ENCODE data around the gene C2orf92.

C2orf92 gene

DNA sequence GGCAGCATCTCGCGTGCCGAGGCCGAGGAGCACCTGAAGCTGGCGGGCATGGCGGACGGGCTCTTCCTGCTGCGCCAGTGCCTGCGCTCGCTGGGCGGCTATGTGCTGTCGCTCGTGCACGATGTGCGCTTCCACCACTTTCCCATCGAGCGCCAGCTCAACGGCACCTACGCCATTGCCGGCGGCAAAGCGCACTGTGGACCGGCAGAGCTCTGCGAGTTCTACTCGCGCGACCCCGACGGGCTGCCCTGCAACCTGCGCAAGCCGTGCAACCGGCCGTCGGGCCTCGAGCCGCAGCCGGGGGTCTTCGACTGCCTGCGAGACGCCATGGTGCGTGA, 54.5 kb downstream of the C2orf92 start:
- in situ Hi-C loops (cut with MboI; ENCODE audit: low sequenced_read_pairs) = loop anchor here (25.0 kb wide), 1 partner anchor 663 kb away; no protein-coding TSS in a partner anchor

DNA sequence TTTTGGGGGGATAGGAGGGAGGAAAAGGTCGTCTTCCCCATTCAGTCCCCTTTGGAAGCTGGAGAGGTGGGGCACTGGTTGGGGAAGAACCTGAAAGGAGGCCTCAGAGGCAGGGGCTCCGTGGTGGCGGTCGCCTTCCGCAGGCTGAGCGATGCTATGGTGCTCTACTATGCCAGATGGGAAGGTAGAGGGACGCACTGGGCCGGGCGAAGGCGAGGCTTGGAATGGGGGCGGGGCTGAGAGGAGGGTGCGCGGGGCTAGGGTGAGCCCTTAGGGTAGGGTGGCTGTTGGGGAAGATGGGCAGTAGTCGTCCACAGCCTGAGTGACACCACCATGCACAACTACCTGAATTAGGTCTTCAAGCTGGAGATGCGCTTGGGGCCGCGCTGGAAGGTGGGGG, 55.0 kb downstream of the C2orf92 start:
- in situ Hi-C loops (cut with MboI; ENCODE audit: low sequenced_read_pairs) = loop anchor here (25.0 kb wide), 1 partner anchor 663 kb away; no protein-coding TSS in a partner anchor

- in situ Hi-C loops (cut with MboI; ENCODE audit: low sequenced_read_pairs) = loop anchor here (25.0 kb wide), 1 partner anchor 662 kb away; no protein-coding TSS in a partner anchor
Observed at GRCh38 chr2:97724946-97725688, 55.6 kb downstream of the C2orf92 start.

- in situ Hi-C loops (cut with MboI; ENCODE audit: low sequenced_read_pairs) = no loop called here
Observed at GRCh38 chr2:97726261-97727064, 57.0 kb downstream of the C2orf92 start.

DNA sequence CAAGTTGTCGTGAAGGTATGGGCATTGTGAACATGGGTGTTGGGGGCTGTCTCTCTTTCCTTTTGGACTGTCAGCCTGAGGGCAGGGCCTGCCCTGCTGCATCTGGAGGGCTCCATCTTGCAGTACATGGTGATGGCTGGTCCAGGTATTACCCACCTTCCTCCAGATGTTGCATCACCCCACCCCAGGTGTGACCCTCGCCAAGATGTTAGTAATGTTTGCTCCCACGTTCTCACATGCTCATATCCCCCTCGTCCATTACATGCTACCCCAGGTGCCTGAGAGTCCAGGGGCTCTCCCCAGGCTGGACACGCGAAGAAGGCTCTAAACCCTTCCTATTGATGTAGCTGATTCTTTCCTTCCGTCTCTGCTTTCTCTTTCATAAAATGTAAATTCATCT, 57.8 kb downstream of the C2orf92 start:
- in situ Hi-C loops (cut with MboI; ENCODE audit: low sequenced_read_pairs) = no loop called here

DNA sequence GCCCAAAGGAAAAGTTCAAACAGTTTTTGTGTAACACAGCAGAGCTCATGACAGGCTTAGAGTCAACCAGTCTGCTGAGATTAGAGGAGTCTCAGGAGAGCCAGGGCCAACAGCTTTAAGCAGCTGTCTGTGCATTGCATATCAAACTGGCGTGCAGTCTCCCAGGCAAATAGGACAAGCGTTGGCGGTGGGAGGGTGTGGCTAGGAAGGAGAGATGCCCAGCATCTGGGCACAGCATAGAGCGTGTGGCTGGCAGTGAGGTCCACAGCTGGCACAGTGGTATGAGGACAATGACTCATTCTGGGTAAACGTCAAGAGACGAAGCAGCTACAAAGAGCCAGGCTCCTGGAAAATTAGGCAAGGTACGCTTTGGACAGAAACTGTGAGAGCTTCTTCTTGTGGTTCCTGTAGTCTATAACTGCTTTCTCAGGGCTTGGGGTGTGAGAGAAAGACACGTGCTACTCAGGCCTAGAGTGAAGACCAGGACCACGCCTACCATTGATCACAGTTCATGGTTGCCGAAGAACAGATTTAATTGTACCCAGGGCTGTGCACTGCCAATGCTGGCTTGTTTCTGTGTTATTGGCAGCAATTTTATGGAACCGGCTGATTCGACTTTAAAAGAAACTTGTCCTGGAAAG, 58.7 kb downstream of the C2orf92 start:
- in situ Hi-C loops (cut with MboI; ENCODE audit: low sequenced_read_pairs) = no loop called here

- in situ Hi-C loops (cut with MboI; ENCODE audit: low sequenced_read_pairs) = no loop called here
Observed at GRCh38 chr2:97730245-97730644, 60.7 kb downstream of the C2orf92 start.

DNA sequence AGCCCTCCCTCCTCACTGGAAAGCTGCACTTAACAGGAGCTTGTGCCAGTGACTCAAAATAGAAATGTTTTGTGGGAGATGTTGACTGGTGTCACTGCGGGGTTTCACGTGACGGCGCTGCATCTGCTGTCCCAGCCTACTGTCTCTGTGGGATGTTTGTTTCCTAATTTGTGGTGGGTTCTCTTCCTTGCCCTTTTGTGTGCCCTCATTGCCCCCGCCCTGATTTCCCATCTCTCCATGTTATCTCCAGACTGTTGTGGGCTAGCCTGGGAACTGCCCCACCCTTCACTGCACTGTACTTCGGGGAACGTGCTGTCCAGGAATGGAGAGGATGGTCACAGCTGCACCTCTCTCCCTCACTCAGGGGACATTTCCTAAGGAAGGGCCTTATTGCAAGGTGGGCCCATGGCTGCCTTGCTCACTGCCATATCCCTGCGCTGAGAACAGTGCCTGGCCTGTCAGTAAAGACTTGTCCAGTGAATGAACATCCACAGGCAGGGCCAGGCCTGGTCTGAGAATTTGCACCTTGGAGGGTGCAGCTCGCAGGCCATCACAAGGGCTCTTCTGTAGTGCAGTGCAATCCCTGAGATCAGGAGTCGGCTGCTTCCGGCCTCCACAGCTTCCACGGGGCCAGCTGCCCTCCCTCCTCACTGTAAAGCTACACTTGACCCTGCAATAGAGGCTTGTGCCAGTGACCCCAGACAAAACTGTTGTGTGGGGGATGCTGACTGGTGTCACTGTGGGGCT, 61.9 kb downstream of the C2orf92 start:
- in situ Hi-C loops (cut with MboI; ENCODE audit: low sequenced_read_pairs) = no loop called here

- in situ Hi-C loops (cut with MboI; ENCODE audit: low sequenced_read_pairs) = no loop called here
Observed at GRCh38 chr2:97732436-97733340, 63.2 kb downstream of the C2orf92 start.

DNA sequence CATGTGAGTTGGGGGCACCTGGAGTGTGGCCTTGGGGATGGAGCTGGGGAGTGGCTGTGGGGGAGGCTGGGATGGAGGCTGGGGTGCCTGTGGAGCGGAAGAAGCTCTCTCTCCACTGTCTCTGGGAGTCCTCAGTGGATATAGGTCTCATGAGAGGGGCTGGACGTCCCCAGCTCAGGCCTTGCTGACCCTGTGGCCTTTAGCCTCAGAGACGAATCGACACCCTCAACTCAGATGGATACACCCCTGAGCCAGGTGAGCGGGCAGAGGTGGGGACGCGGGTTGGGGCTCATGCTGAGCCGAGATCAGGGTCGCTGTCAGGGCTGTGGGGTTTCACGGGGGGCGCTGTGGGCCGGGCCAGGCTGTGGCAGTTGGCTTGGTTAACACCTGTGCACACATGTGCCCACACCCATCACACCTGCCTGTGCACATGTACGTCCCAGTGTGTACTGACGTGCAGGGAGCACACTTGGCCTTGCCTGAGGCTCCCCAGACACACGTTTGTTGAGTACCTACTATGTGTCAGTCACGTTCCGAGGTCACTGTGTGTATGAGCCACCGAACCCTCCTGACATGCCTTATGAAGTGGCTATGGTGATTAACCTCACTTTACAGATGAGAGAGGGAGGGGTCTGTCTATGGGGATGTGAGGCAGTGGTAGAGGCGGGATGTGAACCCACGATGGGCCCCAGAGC, 64.0 kb downstream of the C2orf92 start:
- in situ Hi-C loops (cut with MboI; ENCODE audit: low sequenced_read_pairs) = no loop called here

DNA sequence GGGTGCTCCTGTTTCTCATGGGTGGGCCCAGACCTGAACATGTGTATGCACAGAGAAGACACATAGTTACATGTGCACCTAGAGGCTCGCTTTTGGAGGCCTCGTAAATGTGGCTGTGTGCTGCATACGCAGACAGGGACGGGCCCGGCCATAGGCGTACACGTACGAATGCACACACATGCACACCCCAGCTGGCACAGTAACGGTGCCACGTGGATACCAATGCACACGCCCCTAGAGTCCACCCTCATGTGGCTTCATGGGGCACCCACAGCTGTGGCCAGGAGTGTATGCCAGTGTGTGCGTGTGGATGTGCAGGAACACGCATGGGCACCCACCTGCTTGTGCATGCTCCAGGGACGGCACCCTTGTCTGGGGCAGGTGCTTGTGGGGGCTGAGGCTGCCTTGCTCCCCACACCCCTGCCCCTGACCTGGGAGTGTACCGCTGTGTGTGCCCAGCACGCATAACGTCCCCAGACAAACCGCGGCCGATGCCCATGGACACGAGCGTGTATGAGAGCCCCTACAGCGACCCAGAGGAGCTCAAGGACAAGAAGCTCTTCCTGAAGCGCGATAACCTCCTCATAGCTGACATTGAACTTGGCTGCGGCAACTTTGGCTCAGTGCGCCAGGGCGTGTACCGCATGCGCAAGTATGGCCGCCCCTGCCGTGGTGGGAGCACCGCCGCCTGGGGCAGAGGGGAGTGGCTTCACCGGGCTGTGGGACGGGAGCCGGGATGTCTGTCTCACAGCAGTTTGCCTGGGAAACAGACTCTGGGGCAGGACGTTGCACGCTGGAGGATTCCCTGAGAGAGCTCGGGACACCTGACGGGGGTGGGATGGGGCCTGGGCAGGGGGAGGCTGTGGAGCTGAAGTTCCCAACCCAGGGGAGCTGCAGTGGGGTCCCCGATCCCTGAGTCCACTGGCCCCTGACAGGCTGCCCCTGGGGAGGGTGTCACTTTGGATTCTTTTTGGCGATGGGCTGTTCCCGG, 64.8 kb downstream of the C2orf92 start:
- in situ Hi-C loops (cut with MboI; ENCODE audit: low sequenced_read_pairs) = no loop called here

- in situ Hi-C loops (cut with MboI; ENCODE audit: low sequenced_read_pairs) = no loop called here
Observed at GRCh38 chr2:97735161-97735561, 65.6 kb downstream of the C2orf92 start.

DNA sequence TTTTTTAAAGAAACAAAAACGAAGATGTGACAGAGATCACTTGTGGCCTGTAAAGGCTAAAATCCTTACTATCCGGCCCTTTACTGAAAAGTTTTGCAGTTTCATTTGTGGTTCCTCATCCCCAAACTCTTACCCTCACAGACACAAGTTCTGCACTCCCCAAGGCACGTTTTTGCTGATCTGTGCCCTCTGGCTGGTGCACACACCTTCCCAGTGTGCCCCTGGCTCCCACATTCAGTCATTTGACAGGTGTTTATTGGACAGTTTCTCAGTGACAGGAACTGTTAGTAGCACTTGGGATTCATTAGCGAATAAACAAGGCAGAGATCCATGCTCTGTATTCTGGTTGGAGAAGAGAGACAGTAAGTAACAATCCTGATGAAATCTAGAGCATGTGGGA, 66.7 kb downstream of the C2orf92 start:
- in situ Hi-C loops (cut with MboI; ENCODE audit: low sequenced_read_pairs) = no loop called here

GRCh38 chr2:97736608-97737330, 67.3 kb downstream of the C2orf92 start:
- in situ Hi-C loops (cut with MboI; ENCODE audit: low sequenced_read_pairs) = no loop called here

GRCh38 chr2:97737421-97738178, 68.1 kb downstream of the C2orf92 start:
- in situ Hi-C loops (cut with MboI; ENCODE audit: low sequenced_read_pairs) = no loop called here

GRCh38 chr2:97738179-97739019, 68.9 kb downstream of the C2orf92 start:
- in situ Hi-C loops (cut with MboI; ENCODE audit: low sequenced_read_pairs) = no loop called here

All from HL-60/S4 treated with phorbol 12-myristate 13-acetate at 8.2 ng/mL for 4 days and 3 days (cell line).